H1 (cell line): ENCODE data around the gene SYT14. TPM values are rescaled to one million over a fixed set of nuclear protein-coding genes. Genes with fewer than 3 reads are reported as not detected.

Source experiments
- CTCF ChIA-PET: fragments of 300-600 bp; sonication (Branson Sonifier 250); formaldehyde crosslinking; loops from one replicate; lab custom pipeline; 2021; ENCODE audit not compliant: partially characterized antibody; lab: Charles Lee
- POLR2A ChIA-PET: fragments of 300-600 bp; sonication (Branson Sonifier 250); formaldehyde crosslinking; loops from one replicate; lab custom pipeline; 2021; ENCODE audit warnings: inconsistent platforms; ENCODE audit not compliant: partially characterized antibody; lab: Charles Lee
- DNase-seq, 2 experiments: peaks; one replicate each; pipeline versions ENCODE4 v3.0.0 to v3.0.0-alpha.2; 2010 to 2022; ENCODE audit warnings: low spot score in 2 of 2, low read depth in 1 of 2, mixed read lengths in 1 of 2
- FAIRE-seq: peaks from 2 replicates; lab custom pipeline; 2011; peaks lifted over from hg19 to GRCh38; lab: Jason Lieb, UNC
- H2AFZ ChIP-seq: 2 replicates; pipeline ENCODE4 v1.8.1; 2012; ENCODE audit warnings: low read length, inconsistent platforms
- H2AK5ac ChIP-seq: 2 replicates; pipeline ENCODE4 v1.6.1; 2013; ENCODE audit warnings: low read depth, low read length
- H2BK120ac ChIP-seq: replicated peaks from 2 replicates; pipeline ENCODE3; 2013; ENCODE audit warnings: low read depth, low read length, inconsistent platforms
- H2BK12ac ChIP-seq: 2 replicates; pipeline ENCODE4 v1.6.1; 2013; ENCODE audit warnings: low read depth, low read length
- H2BK15ac ChIP-seq: 2 replicates; pipeline ENCODE4 v1.6.1; 2013; ENCODE audit warnings: low read length
- H2BK20ac ChIP-seq: 2 replicates; pipeline ENCODE4 v1.6.1; 2013; ENCODE audit warnings: low read length
- H2BK5ac ChIP-seq: 2 replicates; pipeline ENCODE4 v1.6.1; 2013; ENCODE audit warnings: low read depth, low read length
- H3K14ac ChIP-seq: 2 replicates; pipeline ENCODE4 v1.6.1; 2013; ENCODE audit warnings: inconsistent platforms; ENCODE audit not compliant: insufficient read length
- H3K18ac ChIP-seq: 2 replicates; pipeline ENCODE4 v1.6.1; 2013; ENCODE audit warnings: low read length; ENCODE audit errors: extremely low read depth
- H3K23ac ChIP-seq: 2 replicates; pipeline ENCODE4 v1.6.1; 2013; ENCODE audit warnings: inconsistent platforms; ENCODE audit not compliant: insufficient read length
- H3K23me2 ChIP-seq: 2 replicates; pipeline ENCODE4 v1.6.1; 2013; ENCODE audit warnings: low read depth, low read length
- H3K27ac ChIP-seq: 2 replicates; pipeline ENCODE4 v1.6.1; 2011; ENCODE audit warnings: low read depth, low read length, inconsistent platforms
- H3K27me3 ChIP-seq, 4 experiments: replicated peaks in 1 of 4; 1 replicate in 1 of 4; 2 replicates in 3 of 4; pipeline versions ENCODE4 v1.6.1 to v1.8.1; 2011 to 2013; ENCODE audit warnings: low read length in 3 of 4, mild to moderate bottlenecking in 3 of 4, inconsistent platforms in 2 of 4, mixed read lengths in 2 of 4, moderate library complexity in 1 of 4; ENCODE audit not compliant: control insufficient read depth in 3 of 4, insufficient read depth in 3 of 4; ENCODE audit errors: extremely low read depth in 1 of 4
- H3K36me3 ChIP-seq, 4 experiments: 2 replicates each; pipeline versions ENCODE4 v1.6.1 to v1.8.1; 2011 to 2013; ENCODE audit warnings: mild to moderate bottlenecking in 4 of 4, low read length in 3 of 4, moderate library complexity in 2 of 4, control low read depth in 1 of 4, inconsistent platforms in 1 of 4; ENCODE audit not compliant: insufficient read depth in 4 of 4, control insufficient read depth in 2 of 4
- H3K4ac ChIP-seq: replicated peaks from 2 replicates; pipeline ENCODE3; 2013; ENCODE audit warnings: low read length, low read depth, mixed read lengths, inconsistent platforms; ENCODE audit not compliant: insufficient read length
- H3K4me1 ChIP-seq, 4 experiments: replicated peaks in 1 of 4; 1 replicate in 1 of 4; 2 replicates in 3 of 4; pipeline versions ENCODE4 v1.6.1 to v1.8.1; 2011 to 2013; ENCODE audit warnings: low read length in 3 of 4, inconsistent platforms in 2 of 4, mixed read lengths in 1 of 4; ENCODE audit not compliant: insufficient read depth in 4 of 4, control insufficient read depth in 3 of 4
- H3K4me2 ChIP-seq, 2 experiments: 2 replicates each; pipeline versions ENCODE4 v1.6.1 to v1.8.1; 2011 to 2013; ENCODE audit warnings: low read depth in 2 of 2, low read length in 2 of 2, control low read depth in 1 of 2, inconsistent platforms in 1 of 2, mild to moderate bottlenecking in 1 of 2; ENCODE audit not compliant: insufficient read depth in 1 of 2
- H3K4me3 ChIP-seq, 4 experiments: fragments of 200-600, 300-600 bp in 1 of 4; sonication (generic), shearing (Covaris generic), sonication (Bioruptor Twin) in 1 of 4; 2 replicates each; pipeline versions ENCODE4 v1.5.1 to v1.8.1; 2011 to 2016; ENCODE audit warnings: low read length in 4 of 4, low read depth in 3 of 4, control low read depth in 2 of 4, inconsistent platforms in 2 of 4, mild to moderate bottlenecking in 2 of 4, mixed read lengths in 1 of 4, moderate library complexity in 1 of 4; ENCODE audit not compliant: insufficient read depth in 2 of 4; ENCODE audit errors: extremely low read depth in 1 of 4
- H3K56ac ChIP-seq: replicated peaks from 2 replicates; pipeline ENCODE3; 2013; ENCODE audit warnings: low read depth, mild to moderate bottlenecking, mixed read lengths, low read length, inconsistent platforms; ENCODE audit not compliant: insufficient read length
- H3K79me1 ChIP-seq: 2 replicates; pipeline ENCODE4 v1.6.1; 2013; ENCODE audit warnings: low read depth, low read length, control low read depth
- H3K79me2 ChIP-seq, 2 experiments: 2 replicates each; pipeline versions ENCODE4 v1.6.1 to v1.8.1; 2012 to 2013; ENCODE audit warnings: low read length in 2 of 2, mild to moderate bottlenecking in 2 of 2, inconsistent platforms in 1 of 2; ENCODE audit not compliant: insufficient read depth in 2 of 2, control insufficient read depth in 1 of 2
- H3K9ac ChIP-seq, 4 experiments: replicated peaks in 1 of 4; 1 replicate in 1 of 4; 2 replicates in 3 of 4; pipeline versions ENCODE4 v1.6.1 to v1.8.1; 2011 to 2013; ENCODE audit warnings: low read depth in 3 of 4, low read length in 3 of 4, control low read depth in 2 of 4, mild to moderate bottlenecking in 2 of 4, moderate library complexity in 2 of 4, inconsistent platforms in 1 of 4; ENCODE audit errors: extremely low read depth in 1 of 4
- H3K9me3 ChIP-seq, 2 experiments: 2 replicates each; pipeline versions ENCODE4 v1.6.1 to v1.8.1; 2012 to 2013; ENCODE audit warnings: mild to moderate bottlenecking in 2 of 2, moderate library complexity in 2 of 2, control low read depth in 1 of 2, inconsistent platforms in 1 of 2, low read depth in 1 of 2, low read length in 1 of 2, mixed read lengths in 1 of 2; ENCODE audit not compliant: insufficient read depth in 2 of 2
- H4K20me1 ChIP-seq, 2 experiments: replicated peaks in 1 of 2; 2 replicates each; pipeline versions ENCODE3 to v1.8.1; 2011 to 2013; ENCODE audit warnings: inconsistent platforms in 2 of 2, low read length in 2 of 2, mild to moderate bottlenecking in 1 of 2; ENCODE audit not compliant: insufficient read depth in 2 of 2, control insufficient read depth in 1 of 2
- H4K5ac ChIP-seq: 2 replicates; pipeline ENCODE4 v1.6.1; 2013; ENCODE audit warnings: low read length, low read depth, mixed read lengths, inconsistent platforms; ENCODE audit not compliant: insufficient read length
- H4K8ac ChIP-seq: 2 replicates; pipeline ENCODE4 v1.8.0; 2013; ENCODE audit warnings: mild to moderate bottlenecking, moderate library complexity, low read length, inconsistent platforms; ENCODE audit not compliant: insufficient read depth; ENCODE audit errors: extremely low read depth
- H4K91ac ChIP-seq: replicated peaks from 2 replicates; pipeline ENCODE3; 2013; ENCODE audit warnings: low read length, mixed read lengths, inconsistent platforms; ENCODE audit not compliant: insufficient read length
- CHD1 ChIP-seq: IDR thresholded peaks from 2 replicates; pipeline ENCODE4 v1.6.1; 2012; ENCODE audit warnings: low read depth, low read length, improper control_type of control experiment
- EGR1 ChIP-seq: IDR thresholded peaks from 2 replicates; pipeline ENCODE4 v1.6.1; 2011; ENCODE audit warnings: low read depth, low read length, borderline replicate concordance
- WGBS, 2 experiments: shearing (Covaris generic) in 1 of 2; methylation state at CpG; one replicate each; pipeline versions ENCODE4 v1.1.6 to v1.1.7; 2013 to 2015; ENCODE audit warnings: low lambda C conversion rate in 2 of 2, mixed read lengths in 2 of 2, inconsistent platforms in 1 of 2, low coverage in 1 of 2, missing lambda C conversion rate in 1 of 2; ENCODE audit not compliant: insufficient replicate concordance in 2 of 2, insufficient coverage in 1 of 2, insufficient read length in 1 of 2; ENCODE audit errors: extremely low coverage in 1 of 2, missing lambda C conversion rate in 1 of 2; 5-methylcytosine and 5-hydroxymethylcytosine counted together
- polyA plus RNA-seq, 7 experiments: library from polyadenylated mRNA; depleted of rRNA in 3 of 7; stranded (reverse) in 5 of 7; unstranded in 2 of 7; fragments of >200 nt in 5 of 7; fragments of 200-250 nt in 2 of 7; gene quantifications; 1 replicate in 5 of 7; 2 replicates in 1 of 7; 4 replicates in 1 of 7; pipeline versions ENCODE4 v1.2.1 to v1.2.3, GENCODE V29; 2011 to 2013; ENCODE audit warnings: missing spikeins in 2 of 7, mixed read lengths in 2 of 7
- total RNA-seq: library from RNA; stranded (reverse); fragmentation: NEBNext Ultra II Directional; extraction: Animal tissue kit (Norgen Biotek cat#: 25700); gene quantifications from 2 replicates; pipeline ENCODE4 v1.2.1, GENCODE V29; 2021

Gene SYT14
- total and polyA plus RNA-seq, 2 of the 8 experiments (the other 6 are each of a cell fraction or from before 2014, with no cell fraction given), result 2.3 to 18.4 TPM

DNA sequence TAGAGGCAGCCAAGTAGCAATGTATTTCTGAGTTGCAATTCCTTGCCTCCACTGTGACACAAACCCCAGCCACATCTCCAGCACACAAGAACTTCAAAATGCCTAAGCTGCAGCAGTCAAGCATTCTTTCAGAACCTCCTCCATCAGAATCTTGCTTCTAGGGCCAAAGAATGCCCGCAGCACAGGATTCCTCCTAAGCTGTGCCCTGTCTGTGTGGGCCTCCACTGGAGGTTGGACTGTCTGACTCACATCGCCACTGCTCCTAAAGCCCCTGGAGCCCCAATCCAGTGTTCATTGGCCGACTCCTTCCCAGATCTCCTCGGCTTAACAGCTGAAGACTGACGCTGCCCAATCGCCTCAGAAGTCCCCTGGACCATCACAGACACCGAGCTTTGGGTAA, 251.4 kb downstream of the SYT14 start:
- Histone ChIP-seq H3K79me2 (no peaks in the 10 kb centered on the region), H4K5ac (no peak overlapping the region), H4K20me1 (no peaks in the 10 kb centered on the region), H3K23ac (no peak overlapping the region), H3K27ac (no peak overlapping the region), H3K4ac (no peak overlapping the region), H3K4me3 (no peak overlapping the region), H3K23me2 (no peaks in the 10 kb centered on the region), H3K4me2 (no peak overlapping the region), H3K79me1 (no peaks in the 10 kb centered on the region), H3K9ac (no peak overlapping the region)
- DNase-seq, result no peak
- TF ChIP-seq EGR1, result no peak
- no peak for TF ChIP-seq CHD1
- TF ChIP-seq, all 59 proteins: peak for 0
- H3K4me1 ChIP-seq, result no peaks in the 10 kb centered on the region
- H3K14ac ChIP-seq, result no peak overlapping the region
- H3K36me3 ChIP-seq, result no peaks in the 10 kb centered on the region
- H3K18ac ChIP-seq, result no peak overlapping the region
- no peak overlapping the region for H2AK5ac ChIP-seq
- ChIA-PET CTCF (interaction anchor here (0.6 to 1.7 kb wide), 2 partner anchors 65 to 152 kb away, joined by 3 to 8 read pairs; no protein-coding TSS in a partner anchor), POLR2A (no interaction called here)
- no peak overlapping the region for H2BK120ac ChIP-seq
- H2BK15ac ChIP-seq, result no peak overlapping the region
- H3K9me3 ChIP-seq, result no peaks in the 10 kb centered on the region
- no peak overlapping the region for H4K91ac ChIP-seq
- FAIRE-seq, result no peak
- no peak overlapping the region for H2BK20ac ChIP-seq
- H3K27me3 ChIP-seq, result no peaks in the 10 kb centered on the region
- no peak overlapping the region for H2AFZ ChIP-seq
- H4K8ac ChIP-seq, result no peak overlapping the region
- H2BK12ac ChIP-seq, result no peak overlapping the region
- no peak overlapping the region for H2BK5ac ChIP-seq
- 89% methylated on average over 7 of the region's 7 CpGs; no CpG with 5 or more reads in 1 of the 2 experiments for WGBS, 2 experiments
- H3K56ac ChIP-seq, result no peak overlapping the region
